GM21447 (cell line): ENCODE results near the gene GALNT2.

Experiments
- ATAC-seq: cut with Tn5 transposase; IDR thresholded peaks from one replicate; pipeline ENCODE4 v1.9.1; 2021; ENCODE audit not compliant: unreplicated experiment

Gene GALNT2

GRCh38 chr1:230143534-230143933, 76.5 kb downstream of the GALNT2 start:
- ATAC-seq = no peak

GRCh38 chr1:230144010-230144614, 77.1 kb downstream of the GALNT2 start:
- ATAC-seq = no peak

- no peak for ATAC-seq
Measured at GRCh38 chr1:230144758-230145504, 77.9 kb downstream of the GALNT2 start.

- ATAC-seq = no peak
Measured at GRCh38 chr1:230145505-230145899, 78.5 kb downstream of the GALNT2 start.

GRCh38 chr1:230145953-230146476, 79.0 kb downstream of the GALNT2 start:
- peak; percentile 27 for ATAC-seq

GRCh38 chr1:230146709-230147108, 79.7 kb downstream of the GALNT2 start:
- ATAC-seq = no peak

GRCh38 chr1:230147253-230148125, 80.5 kb downstream of the GALNT2 start:
- ATAC-seq = no peak

GRCh38 chr1:230148126-230148652, 81.2 kb downstream of the GALNT2 start:
- ATAC-seq = no peak

GRCh38 chr1:230148768-230149469, 81.9 kb downstream of the GALNT2 start:
- no peak for ATAC-seq

- ATAC-seq = peak; percentile 69
Measured at GRCh38 chr1:230149751-230150584, 82.9 kb downstream of the GALNT2 start.

GRCh38 chr1:230150615-230151014, 83.6 kb downstream of the GALNT2 start:
- no peak for ATAC-seq

GRCh38 chr1:230151924-230152468, 85.0 kb downstream of the GALNT2 start:
- ATAC-seq = no peak

- no peak for ATAC-seq
Measured at GRCh38 chr1:230152999-230153398, 86.0 kb downstream of the GALNT2 start.

GRCh38 chr1:230153641-230154296, 86.7 kb downstream of the GALNT2 start:
- no peak for ATAC-seq

GRCh38 chr1:230155021-230155420, 88.0 kb downstream of the GALNT2 start:
- ATAC-seq = no peak

GRCh38 chr1:230156068-230156467, 89.0 kb downstream of the GALNT2 start:
- no peak for ATAC-seq

- no peak for ATAC-seq
Measured at GRCh38 chr1:230156536-230156935, 89.5 kb downstream of the GALNT2 start.

- ATAC-seq = no peak
Measured at GRCh38 chr1:230157420-230158390, 90.7 kb downstream of the GALNT2 start.
